ENCODE data around the gene FOXC2. TPM values are rescaled to one million over a fixed set of nuclear protein-coding genes. Genes with fewer than 3 reads are reported as not detected.

Gene FOXC2
- total and polyA plus RNA-seq, 9 of the 15 experiments (the other 6 are each of a cell fraction or from before 2014, with no cell fraction given): 0.01 to 0.11 (median 0.10) TPM; not detected in 5

DNA sequence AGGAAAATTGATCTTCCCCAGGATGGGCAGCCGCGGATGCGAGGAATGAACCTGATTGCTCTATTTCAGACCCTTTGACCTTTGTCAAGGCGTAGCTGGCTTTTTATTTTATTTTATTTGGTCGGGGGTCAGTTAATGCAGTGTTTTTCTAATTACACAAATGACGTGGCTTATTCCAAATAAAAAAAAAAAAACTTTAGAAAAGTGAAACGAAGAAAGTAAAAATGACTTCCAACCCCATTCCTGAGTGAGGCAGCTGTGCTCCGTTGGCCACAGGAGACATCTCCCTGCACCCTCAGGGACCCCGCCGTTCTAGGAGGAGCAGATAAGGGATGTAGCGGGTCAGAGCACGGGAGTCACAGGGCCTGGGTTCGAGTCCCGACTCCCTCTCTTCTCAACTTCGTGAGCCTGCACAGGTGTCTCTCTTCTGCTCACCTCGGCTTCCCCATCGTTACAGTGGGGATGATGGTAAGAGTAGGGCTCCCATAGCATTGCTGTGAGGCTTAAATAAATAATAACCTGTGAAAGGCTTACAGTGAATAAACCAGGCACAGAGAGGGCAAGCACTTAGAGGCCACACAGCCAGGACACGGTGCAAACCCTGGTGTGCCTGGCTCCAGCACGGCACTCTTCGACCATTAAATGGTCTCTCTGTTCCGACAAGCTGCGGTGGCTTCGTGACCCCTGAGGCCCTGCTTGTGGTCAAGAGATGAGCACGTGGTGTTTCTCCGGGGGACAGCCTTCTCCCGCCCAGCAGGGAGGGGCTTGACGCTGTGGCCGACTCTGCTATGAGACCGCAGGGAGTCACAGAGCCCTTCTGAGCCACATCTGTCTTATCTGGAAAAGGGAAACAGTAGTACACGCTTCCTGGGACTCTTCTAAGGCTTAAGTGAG is 46.1 kb upstream of the FOXC2 start (continued):
- TF ChIP-seq FOXM1 (IDR thresholded peaks at IDR 0.05; ENCODE audit: low read depth) (no peak), FOXM1 (CRISPR knock-in tag; IDR thresholded peaks at IDR 0.05; ENCODE audit: low read depth) (no peak), ZNF644 (tag; IDR thresholded peaks at IDR 0.05; ENCODE audit: low read depth) (no peak), SRF (CRISPR knock-in tag; IDR thresholded peaks at IDR 0.05) (no peak), SRSF9 (IDR thresholded peaks at IDR 0.05; ENCODE audit: borderline replicate concordance, low read depth, low read length) (no peak), CREB1 (IDR thresholded peaks at IDR 0.05) (no peak), CREB1 (CRISPR knock-in tag; IDR thresholded peaks at IDR 0.05) (no peak), SMAD3 (CRISPR knock-in tag; conservative IDR thresholded peaks at IDR 0.05) (no peak), FOXK2 (conservative IDR thresholded peaks at IDR 0.05 in 1 of 2, IDR thresholded peaks at IDR 0.05 in 1 of 2; ENCODE audit: low read depth in 2 of 2) (no peak), ZNF431 (CRISPR knock-in tag; IDR thresholded peaks at IDR 0.05) (no peak), C11orf30 (IDR thresholded peaks at IDR 0.05; ENCODE audit: low read depth) (no peak), SREBF2 (CRISPR knock-in tag; IDR thresholded peaks at IDR 0.05) (no peak), POLR2G (IDR thresholded peaks at IDR 0.05; ENCODE audit: low read depth, low read length) (no peak)
- TF ChIP-seq, protein P1, sequence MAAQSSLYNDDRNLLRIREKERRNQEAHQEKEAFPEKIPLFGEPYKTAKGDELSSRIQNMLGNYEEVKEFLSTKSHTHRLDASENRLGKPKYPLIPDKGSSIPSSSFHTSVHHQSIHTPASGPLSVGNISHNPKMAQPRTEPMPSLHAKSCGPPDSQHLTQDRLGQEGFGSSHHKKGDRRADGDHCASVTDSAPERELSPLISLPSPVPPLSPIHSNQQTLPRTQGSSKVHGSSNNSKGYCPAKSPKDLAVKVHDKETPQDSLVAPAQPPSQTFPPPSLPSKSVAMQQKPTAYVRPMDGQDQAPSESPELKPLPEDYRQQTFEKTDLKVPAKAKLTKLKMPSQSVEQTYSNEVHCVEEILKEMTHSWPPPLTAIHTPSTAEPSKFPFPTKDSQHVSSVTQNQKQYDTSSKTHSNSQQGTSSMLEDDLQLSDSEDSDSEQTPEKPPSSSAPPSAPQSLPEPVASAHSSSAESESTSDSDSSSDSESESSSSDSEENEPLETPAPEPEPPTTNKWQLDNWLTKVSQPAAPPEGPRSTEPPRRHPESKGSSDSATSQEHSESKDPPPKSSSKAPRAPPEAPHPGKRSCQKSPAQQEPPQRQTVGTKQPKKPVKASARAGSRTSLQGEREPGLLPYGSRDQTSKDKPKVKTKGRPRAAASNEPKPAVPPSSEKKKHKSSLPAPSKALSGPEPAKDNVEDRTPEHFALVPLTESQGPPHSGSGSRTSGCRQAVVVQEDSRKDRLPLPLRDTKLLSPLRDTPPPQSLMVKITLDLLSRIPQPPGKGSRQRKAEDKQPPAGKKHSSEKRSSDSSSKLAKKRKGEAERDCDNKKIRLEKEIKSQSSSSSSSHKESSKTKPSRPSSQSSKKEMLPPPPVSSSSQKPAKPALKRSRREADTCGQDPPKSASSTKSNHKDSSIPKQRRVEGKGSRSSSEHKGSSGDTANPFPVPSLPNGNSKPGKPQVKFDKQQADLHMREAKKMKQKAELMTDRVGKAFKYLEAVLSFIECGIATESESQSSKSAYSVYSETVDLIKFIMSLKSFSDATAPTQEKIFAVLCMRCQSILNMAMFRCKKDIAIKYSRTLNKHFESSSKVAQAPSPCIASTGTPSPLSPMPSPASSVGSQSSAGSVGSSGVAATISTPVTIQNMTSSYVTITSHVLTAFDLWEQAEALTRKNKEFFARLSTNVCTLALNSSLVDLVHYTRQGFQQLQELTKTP (IDR thresholded peaks at IDR 0.05; ENCODE audit: low read depth in 1 of 2, partially characterized antibody in 2 of 2): no peak
- TF ChIP-seq, protein P2, sequence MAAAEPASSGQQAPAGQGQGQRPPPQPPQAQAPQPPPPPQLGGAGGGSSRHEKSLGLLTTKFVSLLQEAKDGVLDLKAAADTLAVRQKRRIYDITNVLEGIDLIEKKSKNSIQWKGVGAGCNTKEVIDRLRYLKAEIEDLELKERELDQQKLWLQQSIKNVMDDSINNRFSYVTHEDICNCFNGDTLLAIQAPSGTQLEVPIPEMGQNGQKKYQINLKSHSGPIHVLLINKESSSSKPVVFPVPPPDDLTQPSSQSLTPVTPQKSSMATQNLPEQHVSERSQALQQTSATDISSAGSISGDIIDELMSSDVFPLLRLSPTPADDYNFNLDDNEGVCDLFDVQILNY (CRISPR knock-in tag; IDR thresholded peaks at IDR 0.05): no peak
- TF ChIP-seq, protein P3, sequence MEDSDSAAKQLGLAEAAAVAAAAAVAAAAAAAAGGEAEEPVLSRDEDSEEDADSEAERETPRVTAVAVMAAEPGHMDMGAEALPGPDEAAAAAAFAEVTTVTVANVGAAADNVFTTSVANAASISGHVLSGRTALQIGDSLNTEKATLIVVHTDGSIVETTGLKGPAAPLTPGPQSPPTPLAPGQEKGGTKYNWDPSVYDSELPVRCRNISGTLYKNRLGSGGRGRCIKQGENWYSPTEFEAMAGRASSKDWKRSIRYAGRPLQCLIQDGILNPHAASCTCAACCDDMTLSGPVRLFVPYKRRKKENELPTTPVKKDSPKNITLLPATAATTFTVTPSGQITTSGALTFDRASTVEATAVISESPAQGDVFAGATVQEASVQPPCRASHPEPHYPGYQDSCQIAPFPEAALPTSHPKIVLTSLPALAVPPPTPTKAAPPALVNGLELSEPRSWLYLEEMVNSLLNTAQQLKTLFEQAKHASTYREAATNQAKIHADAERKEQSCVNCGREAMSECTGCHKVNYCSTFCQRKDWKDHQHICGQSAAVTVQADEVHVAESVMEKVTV (CRISPR knock-in tag; IDR thresholded peaks at IDR 0.05): peak; percentile 38; the same call in 1 of the 2 replicates
- TF ChIP-seq, protein P4, sequence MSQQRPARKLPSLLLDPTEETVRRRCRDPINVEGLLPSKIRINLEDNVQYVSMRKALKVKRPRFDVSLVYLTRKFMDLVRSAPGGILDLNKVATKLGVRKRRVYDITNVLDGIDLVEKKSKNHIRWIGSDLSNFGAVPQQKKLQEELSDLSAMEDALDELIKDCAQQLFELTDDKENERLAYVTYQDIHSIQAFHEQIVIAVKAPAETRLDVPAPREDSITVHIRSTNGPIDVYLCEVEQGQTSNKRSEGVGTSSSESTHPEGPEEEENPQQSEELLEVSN (IDR thresholded peaks at IDR 0.05; ENCODE audit: borderline replicate concordance in 1 of 2, extremely low read depth in 1 of 2, insufficient read depth in 1 of 2, insufficient read length in 1 of 2, low read depth in 1 of 2, low read length in 1 of 2, poor library complexity in 1 of 2, severe bottlenecking in 1 of 2): peak; percentile 48 to 90
